Mesothelial cell of epicardium (in vitro differentiated cells): ENCODE results near the gene IL7R. TPM values are rescaled to one million over a fixed set of nuclear protein-coding genes. Genes with fewer than 3 reads are reported as not detected.
"Not testable (repeated sequence)": the region's sequence is repeated elsewhere in the genome, so short reads cannot be mapped to it uniquely, and the experiment has no call there.

Experiments used
- DNase-seq, 2 experiments: peaks; one replicate each; pipeline ENCODE4 v3.0.0; 2021; ENCODE audit warnings: low spot score in 2 of 2; ENCODE audit not compliant: unreplicated experiment in 2 of 2
- H3K27ac Mint-ChIP-seq: 2 replicates; pipeline ENCODE4 v1.8.0; 2021; ENCODE audit warnings: mixed read lengths
- H3K27me3 Mint-ChIP-seq: 2 replicates; pipeline ENCODE4 v1.8.0; 2021; ENCODE audit warnings: low read depth, mixed read lengths
- H3K36me3 Mint-ChIP-seq: 2 replicates; pipeline ENCODE4 v1.8.0; 2021; ENCODE audit warnings: mixed read lengths
- H3K4me1 Mint-ChIP-seq: 2 replicates; pipeline ENCODE4 v1.8.0; 2021; ENCODE audit warnings: mixed read lengths
- H3K4me3 Mint-ChIP-seq: 2 replicates; pipeline ENCODE4 v1.8.0; 2021; ENCODE audit warnings: mild to moderate bottlenecking, moderate library complexity, mixed read lengths
- H3K9me3 Mint-ChIP-seq: 2 replicates; pipeline ENCODE4 v1.8.0; 2021; ENCODE audit warnings: mixed read lengths
- CTCF ChIP-seq: fragments of 200-600 bp; sonication (generic); IDR thresholded peaks from one replicate; pipeline ENCODE4 v1.5.0; 2021; ENCODE audit warnings: antibody characterized with exemption; ENCODE audit not compliant: unreplicated experiment
- total RNA-seq: library from RNA; stranded (reverse); gene quantifications from 3 replicates; pipeline ENCODE4 v1.2.1, GENCODE V29; 2021

The IL7R gene
- total RNA-seq, 1 donor from 2014 or later: 0.13 TPM

GRCh38 chr5:35832762-35833161, 23.9 kb upstream of the IL7R start:
- H3K9me3 Mint-ChIP-seq: no peaks in the 10 kb centered on the region
- no peaks in the 10 kb centered on the region for H3K4me1 Mint-ChIP-seq
- no peak overlapping the region for H3K27ac Mint-ChIP-seq
- no peaks in the 10 kb centered on the region for H3K36me3 Mint-ChIP-seq
- no peak for TF ChIP-seq CTCF
- no peak for DNase-seq
- H3K4me3 Mint-ChIP-seq: no peak overlapping the region
- peaks cover 18% of the 10 kb centered on the region for H3K27me3 Mint-ChIP-seq

GRCh38 chr5:35833224-35833623, 23.5 kb upstream of the IL7R start:
- H3K4me3 Mint-ChIP-seq: no peak overlapping the region
- no peak for TF ChIP-seq CTCF
- H3K4me1 Mint-ChIP-seq: no peaks in the 10 kb centered on the region
- no peak overlapping the region for H3K27ac Mint-ChIP-seq
- no peaks in the 10 kb centered on the region for H3K36me3 Mint-ChIP-seq
- no peak for DNase-seq
- H3K9me3 Mint-ChIP-seq: no peaks in the 10 kb centered on the region
- peaks cover 18% of the 10 kb centered on the region for H3K27me3 Mint-ChIP-seq

GRCh38 chr5:35835796-35836742, 20.6 kb upstream of the IL7R start:
- Mint-ChIP-seq H3K27ac (no peak overlapping the region), H3K4me1 (no peaks in the 10 kb centered on the region), H3K27me3 (peaks cover 18% of the 10 kb centered on the region), H3K36me3 (no peaks in the 10 kb centered on the region), H3K4me3 (no peak overlapping the region), H3K9me3 (no peaks in the 10 kb centered on the region)
- no peak for DNase-seq
- TF ChIP-seq CTCF: no peak

GRCh38 chr5:35838370-35839042, 18.2 kb upstream of the IL7R start:
- H3K4me3 Mint-ChIP-seq: no peak overlapping the region
- peaks cover 3% of the 10 kb centered on the region for H3K27me3 Mint-ChIP-seq
- H3K4me1 Mint-ChIP-seq: no peaks in the 10 kb centered on the region
- DNase-seq: no peak
- peaks cover 5% of the 10 kb centered on the region for H3K9me3 Mint-ChIP-seq
- no peaks in the 10 kb centered on the region for H3K36me3 Mint-ChIP-seq
- TF ChIP-seq CTCF: no peak
- H3K27ac Mint-ChIP-seq: no peak overlapping the region

- no peak for TF ChIP-seq CTCF
- no peaks in the 10 kb centered on the region for H3K4me1 Mint-ChIP-seq
- no peak for DNase-seq
- H3K4me3 Mint-ChIP-seq: no peak overlapping the region
- no peak overlapping the region for H3K27ac Mint-ChIP-seq
- no peaks in the 10 kb centered on the region for H3K27me3 Mint-ChIP-seq
- peaks cover 23% of the 10 kb centered on the region for H3K9me3 Mint-ChIP-seq
- H3K36me3 Mint-ChIP-seq: no peaks in the 10 kb centered on the region
These were observed 13.8 kb upstream of the IL7R start for GRCh38 chr5:35842856-35843255.

- H3K27me3 Mint-ChIP-seq, H3K36me3 Mint-ChIP-seq, H3K27ac Mint-ChIP-seq, H3K4me3 Mint-ChIP-seq, DNase-seq, H3K4me1 Mint-ChIP-seq: not testable (repeated sequence)
- H3K9me3 Mint-ChIP-seq: peaks cover 23% of the 10 kb centered on the region
These were observed 11.2 kb upstream of the IL7R start for GRCh38 chr5:35845508-35845907.
